ENCODE data around the gene GDAP2. TPM values are rescaled to one million over a fixed set of nuclear protein-coding genes. Genes with fewer than 3 reads are reported as not detected.

The GDAP2 gene
- total RNA-seq = 51.3 TPM

GRCh38 chr1:117929343-117930172 is at the start of gene GDAP2, which contains the start of gene WDR3:
TSS of gene GDAP2 (minus strand) at chr1:117929621. CDS start at chr1:117920357, 9,264 bp downstream.
TSS of gene WDR3 (plus strand) at chr1:117929739. CDS start at chr1:117933320, 3,581 bp downstream.

Other genes with a start within 250 kb of the GDAP2 start
- gene WDR3, start 118 bp upstream of the GDAP2 start, total RNA-seq = 29.7 TPM

All from camera-type eye (tissue), 1 donor.